ENCODE results near the gene KCNJ16. TPM values are rescaled to one million over a fixed set of nuclear protein-coding genes. Genes with fewer than 3 reads are reported as not detected.

The KCNJ16 gene
- polyA plus RNA-seq, 2 of the 4 experiments (the other 2 are of a cell fraction): 0.87 to 1.6 TPM

- no peak for FAIRE-seq
- no peak for TF ChIP-seq FOXS1 (CRISPR knock-in tag; IDR thresholded peaks at IDR 0.05)
- TF ChIP-seq HOXB5 (CRISPR knock-in tag; IDR thresholded peaks at IDR 0.05): no peak
- TF ChIP-seq KDM1A (IDR thresholded peaks at IDR 0.05; ENCODE audit: low read depth): no peak
- TF ChIP-seq TP53 (CRISPR knock-in tag; IDR thresholded peaks at IDR 0.05): no peak
- no peak for TF ChIP-seq FOSL2 (IDR thresholded peaks at IDR 0.05)
- TF ChIP-seq FOSL2 (CRISPR knock-in tag; IDR thresholded peaks at IDR 0.05): no peak
- TF ChIP-seq SMC3 (IDR thresholded peaks at IDR 0.05): no peak
- no peak for TF ChIP-seq EHF (CRISPR knock-in tag; IDR thresholded peaks at IDR 0.05)
- no peak for TF ChIP-seq ZFP36 (IDR thresholded peaks at IDR 0.05; ENCODE audit: borderline replicate concordance, partially characterized antibody)
- TF ChIP-seq, protein P1, sequence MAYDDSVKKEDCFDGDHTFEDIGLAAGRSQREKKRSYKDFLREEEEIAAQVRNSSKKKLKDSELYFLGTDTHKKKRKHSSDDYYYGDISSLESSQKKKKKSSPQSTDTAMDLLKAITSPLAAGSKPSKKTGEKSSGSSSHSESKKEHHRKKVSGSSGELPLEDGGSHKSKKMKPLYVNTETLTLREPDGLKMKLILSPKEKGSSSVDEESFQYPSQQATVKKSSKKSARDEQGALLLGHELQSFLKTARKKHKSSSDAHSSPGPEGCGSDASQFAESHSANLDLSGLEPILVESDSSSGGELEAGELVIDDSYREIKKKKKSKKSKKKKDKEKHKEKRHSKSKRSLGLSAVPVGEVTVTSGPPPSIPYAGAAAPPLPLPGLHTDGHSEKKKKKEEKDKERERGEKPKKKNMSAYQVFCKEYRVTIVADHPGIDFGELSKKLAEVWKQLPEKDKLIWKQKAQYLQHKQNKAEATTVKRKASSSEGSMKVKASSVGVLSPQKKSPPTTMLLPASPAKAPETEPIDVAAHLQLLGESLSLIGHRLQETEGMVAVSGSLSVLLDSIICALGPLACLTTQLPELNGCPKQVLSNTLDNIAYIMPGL (CRISPR knock-in tag; IDR thresholded peaks at IDR 0.05; ENCODE audit: borderline replicate concordance): no peak
- TF ChIP-seq ZSCAN20 (CRISPR knock-in tag; IDR thresholded peaks at IDR 0.05): no peak
- TF ChIP-seq HOXA7 (CRISPR knock-in tag; IDR thresholded peaks at IDR 0.05): no peak
- no peak for TF ChIP-seq JUN (IDR thresholded peaks at IDR 0.05)
- TF ChIP-seq PHF8 (IDR thresholded peaks at IDR 0.05; ENCODE audit: borderline replicate concordance, low read depth): no peak
- TF ChIP-seq, protein P2, sequence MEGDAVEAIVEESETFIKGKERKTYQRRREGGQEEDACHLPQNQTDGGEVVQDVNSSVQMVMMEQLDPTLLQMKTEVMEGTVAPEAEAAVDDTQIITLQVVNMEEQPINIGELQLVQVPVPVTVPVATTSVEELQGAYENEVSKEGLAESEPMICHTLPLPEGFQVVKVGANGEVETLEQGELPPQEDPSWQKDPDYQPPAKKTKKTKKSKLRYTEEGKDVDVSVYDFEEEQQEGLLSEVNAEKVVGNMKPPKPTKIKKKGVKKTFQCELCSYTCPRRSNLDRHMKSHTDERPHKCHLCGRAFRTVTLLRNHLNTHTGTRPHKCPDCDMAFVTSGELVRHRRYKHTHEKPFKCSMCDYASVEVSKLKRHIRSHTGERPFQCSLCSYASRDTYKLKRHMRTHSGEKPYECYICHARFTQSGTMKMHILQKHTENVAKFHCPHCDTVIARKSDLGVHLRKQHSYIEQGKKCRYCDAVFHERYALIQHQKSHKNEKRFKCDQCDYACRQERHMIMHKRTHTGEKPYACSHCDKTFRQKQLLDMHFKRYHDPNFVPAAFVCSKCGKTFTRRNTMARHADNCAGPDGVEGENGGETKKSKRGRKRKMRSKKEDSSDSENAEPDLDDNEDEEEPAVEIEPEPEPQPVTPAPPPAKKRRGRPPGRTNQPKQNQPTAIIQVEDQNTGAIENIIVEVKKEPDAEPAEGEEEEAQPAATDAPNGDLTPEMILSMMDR (IDR thresholded peaks at IDR 0.05): no peak
- no peak for TF ChIP-seq CBX2 (IDR thresholded peaks at IDR 0.05; ENCODE audit: borderline replicate concordance, low read depth)
- TF ChIP-seq, protein P3, sequence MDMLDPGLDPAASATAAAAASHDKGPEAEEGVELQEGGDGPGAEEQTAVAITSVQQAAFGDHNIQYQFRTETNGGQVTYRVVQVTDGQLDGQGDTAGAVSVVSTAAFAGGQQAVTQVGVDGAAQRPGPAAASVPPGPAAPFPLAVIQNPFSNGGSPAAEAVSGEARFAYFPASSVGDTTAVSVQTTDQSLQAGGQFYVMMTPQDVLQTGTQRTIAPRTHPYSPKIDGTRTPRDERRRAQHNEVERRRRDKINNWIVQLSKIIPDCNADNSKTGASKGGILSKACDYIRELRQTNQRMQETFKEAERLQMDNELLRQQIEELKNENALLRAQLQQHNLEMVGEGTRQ (IDR thresholded peaks at IDR 0.05): no peak
- no peak for TF ChIP-seq NPAS2 (CRISPR knock-in tag; IDR thresholded peaks at IDR 0.05; ENCODE audit: borderline replicate concordance)
- no peak for TF ChIP-seq ZC3H11A (IDR thresholded peaks at IDR 0.05)
- H3K9me3 ChIP-seq: no peaks in the 10 kb centered on the region
- ChIA-PET POLR2A (no interaction called here), CTCF (no interaction called here)
- WGBS (ENCODE audit: missing lambda C conversion rate): 23% methylated on average over 2 of the region's 2 CpGs
- DNase-seq (ENCODE audit: low read depth in 1 of 2, low spot score in 1 of 2): no peak
- H3K4me3 ChIP-seq: no peak overlapping the region
- H3K4me2 ChIP-seq: no peak overlapping the region
- ATAC-seq: no peak
- H3K4me1 ChIP-seq: peaks cover 8% of the 10 kb centered on the region; the same call in 1 of the 3 replicates
- no peak overlapping the region for H3K27ac ChIP-seq
Observed at GRCh38 chr17:70086516-70086915, 11.5 kb downstream of the KCNJ16 start.

DNA sequence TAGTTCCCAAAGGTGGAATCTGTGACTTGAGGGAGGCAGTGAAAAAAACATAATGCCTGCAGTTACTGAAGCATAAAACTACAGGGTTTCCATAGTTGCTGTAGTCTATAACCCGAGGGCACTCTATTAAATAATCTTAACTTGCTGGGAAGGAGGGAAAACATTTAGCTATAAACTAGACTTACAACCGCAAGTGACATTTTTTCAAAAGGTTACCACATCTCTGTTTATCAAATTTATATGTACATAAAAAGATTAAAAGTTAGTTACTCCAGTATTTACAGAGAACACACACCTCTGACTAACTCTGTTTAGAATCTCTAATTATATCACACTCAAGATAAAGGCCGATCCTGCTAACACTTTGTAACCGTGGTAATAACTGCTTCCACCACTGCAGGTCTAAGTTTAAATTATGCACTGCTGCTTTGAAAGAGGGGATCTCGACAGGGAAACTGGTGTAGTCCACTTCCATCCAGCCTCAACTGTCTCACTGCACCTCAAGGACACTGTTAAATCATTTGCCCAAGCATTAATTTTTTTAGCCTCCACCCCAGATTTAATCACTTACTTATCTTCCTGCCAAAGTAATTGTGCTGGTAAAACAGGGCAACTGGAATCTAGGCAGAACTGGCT, 14.6 kb downstream of the KCNJ16 start:
- CTCF ChIA-PET: interaction anchor here (1.8 kb wide), 1 partner anchor 480 kb away, joined by 5 read pairs; no protein-coding TSS in a partner anchor
- POLR2A ChIA-PET: no interaction called here
- ATAC-seq: peak in 1 of 2 experiments; percentile 39; a peak in 2 of 6 replicates
- H3K9me3 ChIP-seq: no peaks in the 10 kb centered on the region
- no peak for DNase-seq (ENCODE audit: low read depth in 1 of 2, low spot score in 1 of 2)
- no peak overlapping the region for H3K4me3 ChIP-seq
- no peak for TF ChIP-seq PHF8 (IDR thresholded peaks at IDR 0.05; ENCODE audit: borderline replicate concordance, low read depth)
- TF ChIP-seq REST (IDR thresholded peaks at IDR 0.05): no peak
- no peak for TF ChIP-seq EHF (CRISPR knock-in tag; IDR thresholded peaks at IDR 0.05)
- TF ChIP-seq, protein P4, sequence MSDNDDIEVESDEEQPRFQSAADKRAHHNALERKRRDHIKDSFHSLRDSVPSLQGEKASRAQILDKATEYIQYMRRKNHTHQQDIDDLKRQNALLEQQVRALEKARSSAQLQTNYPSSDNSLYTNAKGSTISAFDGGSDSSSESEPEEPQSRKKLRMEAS (IDR thresholded peaks at IDR 0.05): no peak
- TF ChIP-seq CBX2 (IDR thresholded peaks at IDR 0.05; ENCODE audit: borderline replicate concordance, low read depth): no peak
- H3K4me1 ChIP-seq: peaks cover 8% of the 10 kb centered on the region; the same call in 1 of the 3 replicates
- H3K4me2 ChIP-seq: peak overlapping the region; percentile 8; the same call in 1 of the 3 replicates
- 15% methylated on average over 5 of the region's 5 CpGs for WGBS (ENCODE audit: missing lambda C conversion rate)
- 0 out of 6 replicates have a peak overlapping the region, but pooled peaks of 1 of the 2 experiments have one; percentile 6 for H3K27ac ChIP-seq
- no peak for FAIRE-seq

All from A549 (cell line).